HG02943 (cell line): ENCODE data around the gene SVIL.
"Not testable (repeated sequence)": the region's sequence is repeated elsewhere in the genome, so short reads cannot be mapped to it uniquely, and the experiment has no call there.

ENCODE experiments used
- ATAC-seq: cut with Tn5 transposase; IDR thresholded peaks from one replicate; pipeline ENCODE4 v1.9.1; 2021; ENCODE audit warnings: mild to moderate bottlenecking, low read depth, moderate library complexity; ENCODE audit not compliant: unreplicated experiment

The SVIL gene

GRCh38 chr10:29553544-29554250, 81.1 kb downstream of the SVIL start:
- ATAC-seq: no peak

DNA sequence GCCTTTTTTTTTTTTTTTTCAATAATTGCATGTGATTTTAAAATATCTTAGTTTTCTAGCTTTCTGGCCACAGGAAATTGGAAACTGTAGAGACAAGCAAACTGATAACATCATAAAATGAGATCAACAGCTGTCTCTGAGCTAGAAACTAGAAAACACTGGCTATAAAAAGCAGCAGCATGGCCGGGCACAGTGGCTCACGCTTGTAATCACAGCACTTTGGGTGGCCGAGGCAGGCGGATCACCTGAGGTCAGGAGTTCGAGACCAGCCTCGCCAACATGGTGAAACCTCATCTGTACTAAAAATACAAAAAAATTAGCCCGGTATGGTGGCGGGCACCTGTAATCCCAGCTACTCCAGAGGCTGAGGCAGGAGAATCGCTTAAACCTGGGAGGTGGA, 81.7 kb downstream of the SVIL start:
- not testable (repeated sequence) for ATAC-seq

- not testable (repeated sequence) for ATAC-seq
These were observed 85.3 kb downstream of the SVIL start for GRCh38 chr10:29549493-29549892.

DNA sequence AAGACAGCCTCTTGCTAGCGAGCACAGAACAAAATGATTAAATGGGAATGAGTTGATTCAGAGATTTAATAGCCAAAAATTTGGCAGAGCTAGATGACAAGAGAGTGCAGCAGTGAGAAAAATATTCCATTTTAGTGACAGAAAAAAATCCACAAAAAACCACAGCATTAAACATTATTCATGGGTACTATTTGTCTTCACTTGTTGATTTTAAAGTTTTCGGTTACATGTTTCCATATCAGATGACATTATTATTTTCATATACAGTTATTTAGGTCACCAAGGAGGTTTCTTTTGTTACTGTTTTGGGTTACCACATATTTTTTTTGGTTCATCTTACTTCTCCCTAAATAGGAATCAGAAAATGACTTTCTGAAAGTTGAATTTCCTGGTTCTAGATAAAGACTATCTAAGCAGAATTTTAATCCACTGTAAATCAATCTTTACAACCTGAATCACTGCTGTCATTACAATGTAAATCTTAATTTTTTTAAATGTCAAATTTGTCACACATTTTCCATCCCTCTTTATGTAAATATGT, 87.9 kb downstream of the SVIL start:
- no peak for ATAC-seq

GRCh38 chr10:29545122-29545521, 89.6 kb downstream of the SVIL start:
- no peak for ATAC-seq

DNA sequence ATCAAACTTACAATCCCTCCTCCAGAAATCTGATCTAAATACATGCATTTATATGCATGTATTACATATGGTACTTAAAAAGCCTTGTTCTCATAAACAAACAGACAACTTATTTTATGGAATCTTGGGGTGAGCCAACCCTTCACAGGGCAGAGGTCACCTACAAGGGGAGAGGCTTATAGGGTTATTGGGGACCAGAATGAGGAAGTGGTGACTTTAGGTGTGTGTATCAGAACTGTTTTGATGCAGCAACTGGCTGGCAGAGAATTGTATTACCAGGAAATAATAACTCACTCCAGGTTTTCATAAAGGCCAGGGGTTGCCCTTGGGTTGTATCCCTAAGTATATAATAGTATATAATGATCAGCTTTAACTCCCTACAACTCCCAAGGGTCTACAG, 91.1 kb downstream of the SVIL start:
- no peak for ATAC-seq

DNA sequence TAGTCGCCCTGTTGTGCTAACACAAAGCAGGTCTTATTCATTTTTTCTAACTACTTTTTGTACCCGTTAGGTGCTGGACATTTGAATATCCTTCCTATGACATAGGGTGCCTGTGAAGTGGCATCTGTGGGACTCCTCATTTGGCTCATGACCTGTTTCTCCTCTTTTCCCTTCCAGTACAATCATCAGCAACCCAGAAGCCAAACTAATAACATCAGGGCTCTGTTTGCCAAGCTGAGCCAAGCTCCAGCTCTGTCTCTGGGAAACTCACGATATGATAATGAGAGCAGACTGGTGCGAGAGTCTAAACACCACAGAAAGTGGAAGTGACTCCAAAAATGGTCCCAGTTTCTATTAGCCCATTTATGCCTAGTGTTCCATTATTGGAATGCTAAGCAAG, 92.0 kb downstream of the SVIL start:
- ATAC-seq: no peak

DNA sequence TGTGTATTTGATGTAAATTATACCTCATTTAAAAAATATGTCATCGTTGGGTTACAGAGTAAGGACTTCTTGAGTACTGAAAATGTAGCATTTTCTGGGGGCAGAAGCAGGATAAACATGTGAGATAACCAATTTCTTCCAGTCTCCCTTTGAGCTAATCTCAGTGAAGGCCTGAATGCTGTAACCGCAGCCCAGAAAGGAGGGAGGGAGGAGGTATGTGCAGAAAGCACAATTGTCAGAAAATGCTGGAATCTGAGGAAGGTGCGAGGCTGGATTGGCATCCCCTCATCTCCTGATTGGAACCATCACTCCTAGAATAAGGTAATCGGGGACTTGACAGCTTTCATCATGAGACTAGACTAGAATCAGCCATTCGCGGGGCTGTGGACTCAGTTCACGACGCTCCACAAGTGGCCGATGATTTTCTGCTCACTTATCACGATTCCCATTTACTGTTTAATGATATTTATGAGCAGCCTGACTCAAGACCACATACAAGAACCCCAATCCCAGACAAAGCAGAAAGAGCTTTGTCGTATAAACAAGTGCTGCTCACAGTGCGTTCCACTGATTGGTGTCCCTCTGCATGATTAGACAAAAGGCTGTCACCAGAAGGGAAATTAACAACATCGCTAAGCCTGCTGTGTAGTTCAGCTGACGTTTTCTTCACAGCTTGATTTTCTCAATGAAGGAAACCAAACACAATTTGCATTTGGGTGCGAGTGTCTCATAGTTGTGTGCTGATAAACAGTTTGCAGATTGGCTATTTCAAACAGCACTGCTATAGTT, 93.2 kb downstream of the SVIL start:
- no peak for ATAC-seq

DNA sequence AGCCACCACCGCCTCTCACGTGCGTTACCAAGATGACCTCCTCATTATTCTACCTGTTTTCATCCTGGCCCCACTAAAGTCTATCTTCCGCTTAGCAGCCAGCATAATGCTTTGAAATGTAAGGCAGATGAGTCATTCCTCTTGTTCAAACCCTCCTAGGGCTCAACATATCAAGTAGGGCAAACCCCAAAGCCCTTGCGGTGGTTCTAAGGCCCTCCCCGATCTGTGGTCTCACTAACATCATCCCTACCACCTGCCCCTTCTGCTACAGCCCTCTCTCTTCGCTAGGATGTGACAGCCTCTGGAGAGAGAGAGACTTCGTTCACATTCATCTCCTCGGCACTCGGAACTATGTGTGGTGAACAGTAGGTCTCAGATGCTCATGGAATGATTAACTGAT, 94.8 kb downstream of the SVIL start:
- no peak for ATAC-seq

- no peak for ATAC-seq
These were observed 95.4 kb downstream of the SVIL start for GRCh38 chr10:29539412-29539811.

DNA sequence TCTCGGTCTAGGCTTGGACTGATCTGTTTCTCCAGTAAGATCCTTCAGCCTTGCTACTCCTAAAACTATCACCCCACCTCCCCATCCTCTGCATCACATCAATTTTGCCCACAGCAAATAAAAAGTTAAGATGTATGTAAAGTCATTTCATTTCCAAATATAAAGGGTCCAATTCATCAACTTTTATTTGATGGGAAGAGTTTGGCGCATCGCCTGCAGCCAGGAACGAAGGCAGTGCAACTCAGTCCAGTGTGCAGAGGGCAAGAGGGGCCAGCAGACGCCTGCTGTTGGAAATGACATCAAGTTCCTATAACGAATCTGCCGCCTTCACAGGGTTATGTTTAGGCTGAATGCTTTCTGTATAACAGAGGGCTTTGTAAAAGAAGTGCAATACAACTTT, 97.0 kb downstream of the SVIL start:
- ATAC-seq: no peak

- not testable (repeated sequence) for ATAC-seq
These were observed 98.1 kb downstream of the SVIL start for GRCh38 chr10:29536691-29537090.

DNA sequence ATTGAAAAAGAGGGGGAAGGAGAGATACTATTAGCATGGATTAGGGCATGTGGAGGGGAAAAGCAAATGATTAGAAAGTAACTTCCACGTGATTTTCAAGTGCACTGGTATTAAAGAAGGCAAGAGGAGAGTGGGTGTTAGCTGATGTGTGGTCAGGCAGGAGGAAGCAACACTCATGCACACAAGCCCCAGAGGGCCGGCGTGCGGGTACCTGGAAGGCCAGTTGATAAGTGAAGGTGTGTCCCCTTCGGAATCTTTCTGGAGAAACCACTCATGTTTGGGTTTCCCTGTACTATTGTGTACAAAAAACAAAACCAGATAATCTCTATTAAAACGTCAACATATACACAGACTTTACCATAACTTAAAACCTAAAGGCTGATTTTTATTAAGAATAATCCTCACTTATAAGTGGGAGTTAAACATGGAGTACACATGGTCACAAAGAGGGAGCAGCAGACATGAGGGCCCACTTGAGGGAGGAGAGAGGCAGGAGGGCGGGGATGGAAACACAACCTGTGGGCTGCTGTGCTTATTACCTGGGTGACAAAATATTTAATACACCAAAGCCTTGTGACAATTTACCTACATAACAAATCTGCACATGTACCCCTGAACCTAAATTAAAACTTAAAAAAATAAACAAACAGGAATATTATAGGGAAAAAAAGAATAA, 98.9 kb downstream of the SVIL start:
- ATAC-seq: no peak

- ATAC-seq: no peak
These were observed 99.6 kb downstream of the SVIL start for GRCh38 chr10:29535012-29535777.

- no peak for ATAC-seq
These were observed 100.2 kb downstream of the SVIL start for GRCh38 chr10:29534590-29534989.

- ATAC-seq: no peak
These were observed 101.0 kb downstream of the SVIL start for GRCh38 chr10:29533696-29534285.

DNA sequence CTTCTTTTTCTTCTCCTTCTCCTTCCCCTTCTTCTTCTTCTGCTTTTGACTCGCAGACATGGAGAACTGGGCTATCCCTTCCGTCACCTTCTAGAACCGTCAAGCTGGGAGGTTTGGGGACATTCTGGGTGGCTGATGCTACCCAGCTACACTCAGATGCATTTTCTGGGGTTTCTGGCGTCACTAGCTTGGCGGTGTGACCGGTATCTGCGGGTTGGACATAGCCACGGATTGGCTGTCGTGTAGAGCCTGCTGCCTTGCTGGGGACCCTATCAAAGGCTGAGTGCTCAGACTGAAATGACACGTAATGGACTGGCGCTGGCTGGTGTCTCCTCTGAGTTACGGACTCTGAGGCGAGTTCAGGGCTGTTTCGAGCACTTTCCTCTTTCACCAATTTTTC, 101.7 kb downstream of the SVIL start:
- no peak for ATAC-seq

GRCh38 chr10:29532256-29532878, 102.4 kb downstream of the SVIL start:
- ATAC-seq: no peak

DNA sequence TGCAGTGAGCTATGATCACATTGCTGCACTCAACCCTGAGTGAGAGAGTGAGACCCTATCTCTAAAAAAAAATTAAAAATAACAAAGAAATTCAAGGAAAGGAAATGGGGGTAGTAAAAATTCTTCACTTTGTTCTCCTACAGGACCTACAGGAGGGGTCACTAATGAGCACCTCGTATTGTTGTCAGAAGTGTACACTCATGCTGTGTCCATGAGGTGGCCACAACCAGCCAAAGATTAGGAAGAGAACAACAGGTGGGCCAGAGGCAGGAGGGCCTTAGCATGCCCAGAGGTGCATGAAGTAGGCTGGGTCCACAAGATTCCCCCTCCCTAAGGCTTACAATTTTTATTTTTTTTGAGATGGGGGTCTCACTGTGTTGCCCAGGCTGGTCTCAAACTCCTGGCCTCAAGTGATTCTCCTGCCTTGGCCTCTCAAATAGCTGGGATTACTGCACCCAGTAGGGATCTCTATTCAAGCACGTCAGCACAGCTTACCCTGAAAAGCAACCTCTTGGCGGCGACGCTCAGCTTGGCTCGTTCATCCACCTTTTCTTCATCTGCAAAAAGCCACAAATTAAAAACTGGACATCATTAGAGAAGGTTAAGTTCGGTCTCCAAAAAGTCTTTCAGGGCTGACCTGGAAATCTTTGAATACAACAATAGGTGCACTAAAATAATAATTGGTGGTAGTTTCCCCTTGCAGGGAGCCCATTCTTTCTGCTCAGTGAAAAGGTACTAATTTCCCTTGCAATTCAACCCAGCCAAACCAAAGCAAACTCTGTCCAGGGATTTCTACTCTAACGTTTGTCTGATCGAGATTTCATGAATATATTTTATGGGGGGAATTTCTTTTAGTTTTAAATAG, 104.4 kb downstream of the SVIL start:
- ATAC-seq: no peak
